Left lobe of liver (tissue), 2 donors: Measurements from ENCODE around the gene SH3PXD2A. TPM values are rescaled to one million over a fixed set of nuclear protein-coding genes. Genes with fewer than 3 reads are reported as not detected.
A peak's percentile ranks its signal among the peaks of the same experiment; 100 is the strongest.

Source experiments
- ATAC-seq: fragments of 200-7000 bp; cut with Tn5 transposase; one replicate; pipeline ENCODE4 v1.9.1; 2020; ENCODE audit warnings: mild to moderate bottlenecking, moderate library complexity
- DNase-seq: peaks from one replicate; pipeline ENCODE4 v3.0.0-alpha.2; 2020; ENCODE audit warnings: low spot score
- total RNA-seq: library from RNA; stranded (reverse); gene quantifications from one replicate; pipeline ENCODE4 v1.2.1, GENCODE V29; 2021
- donor health status: DM: no; HTN: no; CAD: no; lungs with moderate emphysema.
- donor health status: DM: no; HTN: yes; CAD: no.

Gene SH3PXD2A
- total RNA-seq, 1 donor from 2014 or later, result 43.5 TPM

DNA sequence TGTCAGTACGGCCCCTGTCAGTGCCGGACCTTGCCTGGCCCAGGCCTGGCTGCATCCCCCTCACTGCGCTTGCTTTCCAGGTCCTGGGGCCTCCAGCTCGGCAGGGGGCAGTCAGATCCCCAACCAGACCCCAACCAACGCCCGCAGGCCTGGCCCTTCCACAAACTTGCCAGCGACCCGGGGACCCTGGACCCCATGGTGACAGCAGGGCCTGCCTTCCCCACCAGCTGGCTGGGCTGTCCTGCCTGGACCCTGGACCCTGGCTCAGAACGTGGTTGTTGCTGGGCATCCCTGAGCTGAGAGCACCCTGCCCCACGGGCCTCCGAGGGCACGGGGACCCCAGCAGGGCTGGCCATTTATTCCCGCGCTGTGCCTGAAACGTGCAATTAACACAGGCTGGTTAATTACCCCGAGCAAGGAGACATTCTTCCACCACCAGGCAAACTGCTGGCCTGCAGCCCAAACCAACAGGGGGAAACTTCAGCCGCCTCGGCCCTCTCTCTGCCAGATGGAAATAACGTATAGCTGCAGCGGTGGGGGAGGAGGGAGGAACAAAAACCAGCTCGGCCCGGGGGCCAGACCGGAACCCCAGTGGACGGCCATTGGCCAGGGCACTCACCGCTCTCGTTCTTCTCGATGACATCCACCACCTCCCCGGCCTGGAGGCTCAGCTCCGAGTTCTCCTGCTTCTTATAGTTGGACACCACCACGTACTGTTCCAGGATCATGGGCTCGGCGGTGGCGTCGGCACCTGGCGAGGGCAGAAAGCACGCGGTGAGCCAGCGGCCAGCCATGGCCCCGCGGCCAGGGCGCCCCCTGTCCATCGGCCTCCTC lies 194.8 kb downstream of the SH3PXD2A start:
- DNase-seq, result peak; percentile 72
- peak; percentile 30 for ATAC-seq

DNA sequence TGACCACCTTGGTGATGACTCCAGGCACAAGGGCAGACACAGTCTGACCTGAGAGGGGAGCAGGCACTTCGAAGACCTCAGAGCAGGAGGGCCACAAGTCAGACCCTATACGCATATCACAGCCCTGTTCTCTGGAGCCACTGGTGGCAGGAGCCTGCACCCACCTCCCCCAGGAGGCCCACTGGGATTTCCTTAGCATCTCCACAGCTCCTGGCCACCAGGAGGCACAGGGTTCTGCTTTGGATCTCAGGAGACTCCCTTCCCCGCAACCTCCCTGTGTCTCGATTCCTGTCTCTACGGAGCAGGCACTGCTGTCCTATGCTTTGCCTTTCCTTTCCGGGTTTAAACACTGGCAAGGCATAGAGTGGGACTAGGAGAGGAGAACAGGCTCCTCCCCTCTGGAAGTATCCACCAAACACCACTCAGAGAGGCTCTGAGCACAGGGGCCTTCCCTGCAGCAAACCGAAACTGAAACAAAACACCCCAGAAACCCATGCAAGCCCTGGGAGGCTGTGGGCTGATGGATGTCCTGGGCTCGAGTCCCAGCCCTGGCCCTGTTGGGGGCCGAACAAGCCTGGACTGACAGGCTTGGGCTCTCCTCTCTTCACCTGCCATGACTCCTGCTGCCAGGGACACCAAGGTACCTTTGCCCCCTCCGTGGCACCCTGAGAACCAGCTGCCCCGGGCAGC lies 195.6 kb downstream of the SH3PXD2A start:
- peak; percentile 66 for ATAC-seq
- peak; percentile 87 for DNase-seq

DNA sequence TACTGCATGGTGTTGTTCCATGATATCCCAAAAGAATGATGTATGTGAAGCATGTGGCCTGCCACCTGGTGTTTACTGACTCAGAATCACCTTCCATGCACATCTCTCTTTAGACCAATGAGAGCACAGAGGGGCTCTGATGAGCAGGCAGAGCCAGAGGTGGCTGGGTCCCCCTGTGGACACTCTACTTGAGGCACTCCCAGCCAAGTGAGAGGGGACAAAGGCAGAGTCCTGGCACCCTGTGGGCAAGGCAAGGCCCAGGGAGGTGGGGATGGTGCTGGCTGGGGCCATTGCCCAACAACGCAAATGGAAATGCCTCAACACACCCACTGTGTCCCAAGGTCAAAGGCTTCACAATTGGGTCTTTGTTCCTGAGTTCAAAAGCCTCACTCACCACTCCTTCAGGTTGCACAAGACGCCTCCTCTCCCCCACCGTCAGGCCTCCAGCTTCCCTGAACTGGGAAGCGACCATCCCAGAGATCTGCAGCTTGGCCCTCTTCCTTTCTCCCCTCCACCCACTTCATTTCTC lies 197.3 kb downstream of the SH3PXD2A start:
- ATAC-seq (no peak), DNase-seq (no peak)

DNA sequence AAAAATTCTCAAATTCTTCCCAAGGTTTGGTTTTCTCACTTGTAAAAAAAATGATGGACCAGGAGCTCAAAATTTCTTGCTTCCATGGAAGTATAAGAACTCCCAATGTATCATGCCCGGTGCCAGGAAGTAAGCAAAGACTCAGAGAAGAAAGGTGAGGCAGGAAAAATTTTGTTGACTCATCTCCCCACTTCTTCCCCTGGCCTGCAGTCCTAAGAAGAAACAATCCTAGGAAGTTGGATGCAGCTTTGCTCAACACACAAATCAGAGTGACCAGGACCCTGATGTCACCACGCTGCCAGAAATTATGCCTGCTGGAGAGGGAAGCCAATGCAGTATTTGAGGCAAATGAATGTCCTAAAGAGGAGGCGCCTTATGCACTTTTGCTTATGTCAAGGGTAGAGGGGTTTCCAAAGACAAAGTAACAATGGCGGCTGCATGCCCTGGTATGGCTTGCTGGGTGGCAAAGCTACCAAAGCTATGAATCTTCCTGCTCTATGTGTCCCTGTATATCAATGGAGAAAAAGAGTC lies 198.2 kb downstream of the SH3PXD2A start:
- no peak for DNase-seq
- no peak for ATAC-seq

DNA sequence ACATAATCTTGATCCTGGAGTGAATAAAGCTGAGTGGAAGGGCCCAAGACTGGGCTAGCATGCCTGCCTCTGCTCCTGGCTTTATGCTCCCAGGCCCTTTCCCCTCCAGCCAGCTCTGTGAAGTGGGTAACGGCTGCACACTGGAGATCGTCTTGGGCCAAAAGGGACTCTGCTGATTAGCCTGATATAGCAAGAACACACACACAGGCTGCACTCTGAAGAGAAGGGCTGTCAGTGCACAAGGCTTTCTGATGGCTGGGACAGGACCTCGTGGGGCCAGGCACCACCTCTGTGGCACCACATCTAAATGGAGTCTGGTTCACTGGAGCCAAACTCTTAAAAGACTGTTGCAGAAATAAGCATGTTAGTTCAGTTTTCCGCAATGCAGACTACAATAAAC lies 200.5 kb downstream of the SH3PXD2A start:
- ATAC-seq (no peak), DNase-seq (no peak)

DNA sequence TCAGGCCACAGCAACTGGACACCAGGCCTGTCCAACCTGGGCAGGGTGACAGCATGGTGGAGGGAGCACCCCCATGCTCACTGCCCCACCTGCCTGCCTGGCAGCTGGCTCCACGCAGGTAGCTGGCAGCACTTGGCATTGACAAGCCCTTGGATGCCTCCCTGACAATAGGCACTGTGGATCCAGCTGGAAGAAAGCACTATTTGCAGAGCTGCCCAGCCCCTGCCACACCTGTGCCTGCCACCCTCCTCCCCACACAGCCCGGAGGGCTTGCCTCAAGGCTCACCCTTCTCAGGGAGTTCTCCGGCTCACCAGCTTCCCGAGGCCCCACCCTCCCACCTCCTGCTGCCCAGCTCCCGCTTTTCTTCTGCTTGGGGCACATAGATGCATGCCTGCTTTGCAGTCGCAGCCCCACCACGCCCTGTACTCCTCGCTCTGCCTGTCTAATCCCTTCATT lies 201.8 kb downstream of the SH3PXD2A start:
- DNase-seq (no peak), ATAC-seq (peak; percentile 8)

DNA sequence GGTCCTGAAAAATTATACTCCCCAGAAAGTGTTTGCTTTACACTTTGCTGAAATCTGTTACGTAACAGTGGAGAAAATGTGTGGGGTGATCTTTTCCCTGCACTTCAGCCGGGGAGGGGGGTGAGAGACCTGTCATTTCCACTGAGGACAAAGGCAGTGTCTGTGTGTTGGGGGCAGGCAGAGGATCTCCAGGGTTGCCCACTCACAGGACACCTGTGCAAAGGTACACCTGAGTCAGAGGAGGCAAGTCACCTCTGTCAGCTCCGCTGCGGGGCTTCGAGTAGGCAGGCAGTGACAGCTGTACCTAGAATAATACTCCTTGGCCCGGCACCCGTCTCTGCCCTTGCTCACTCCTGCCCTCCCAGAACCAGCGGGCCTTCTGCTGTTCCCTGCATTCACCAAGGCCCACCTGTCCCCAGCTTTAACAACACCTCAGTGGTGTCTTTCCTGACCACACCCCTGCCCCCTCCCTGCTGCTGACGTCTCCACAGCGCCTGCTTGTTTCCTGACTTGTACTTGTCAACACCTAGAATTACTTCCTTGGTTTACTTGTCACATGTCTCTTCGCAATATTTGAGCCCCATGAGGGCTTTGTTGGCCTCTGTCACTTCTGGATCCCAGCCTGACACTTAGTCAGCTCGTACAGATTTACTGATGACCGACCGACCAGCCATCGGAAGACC lies 202.6 kb downstream of the SH3PXD2A start:
- peak; percentile 9 for ATAC-seq

DNA sequence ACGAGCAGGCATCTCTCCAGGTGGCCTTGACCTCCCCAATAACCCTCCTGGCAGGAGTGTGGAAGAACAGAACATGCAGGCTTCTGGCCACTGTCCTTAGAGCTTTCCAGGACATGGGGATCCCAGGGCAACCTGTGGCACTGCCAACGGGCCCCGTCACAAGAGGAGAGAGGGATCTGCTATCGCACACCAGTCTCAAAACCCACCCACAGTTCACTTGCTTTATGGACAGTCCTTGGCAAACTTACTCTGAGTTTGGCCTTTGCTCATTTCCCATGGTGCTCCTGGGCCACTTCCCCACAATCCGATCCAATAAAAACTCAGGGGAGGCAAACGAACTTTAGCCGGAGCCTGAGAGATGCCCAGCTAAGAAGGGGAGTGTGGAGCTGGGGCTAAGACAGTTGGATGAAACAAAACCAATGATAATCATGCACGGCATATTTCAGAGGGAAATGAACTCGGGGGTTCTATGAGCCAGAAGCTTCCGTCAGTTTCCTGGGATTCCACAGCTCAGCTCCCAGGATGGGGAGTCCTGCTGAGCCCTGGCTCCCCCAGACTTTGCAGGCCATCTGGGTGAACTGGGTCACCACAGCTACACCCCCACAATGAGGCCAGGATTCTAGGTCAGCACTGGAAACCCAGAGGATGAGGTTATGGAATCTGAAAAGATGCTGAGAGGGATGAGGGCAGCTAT lies 203.4 kb downstream of the SH3PXD2A start:
- DNase-seq (peak; percentile 93), ATAC-seq (peak; percentile 63)

More for the DNA sequence above, 202.6 kb downstream of the SH3PXD2A start:
- DNase-seq, result no peak

DNA sequence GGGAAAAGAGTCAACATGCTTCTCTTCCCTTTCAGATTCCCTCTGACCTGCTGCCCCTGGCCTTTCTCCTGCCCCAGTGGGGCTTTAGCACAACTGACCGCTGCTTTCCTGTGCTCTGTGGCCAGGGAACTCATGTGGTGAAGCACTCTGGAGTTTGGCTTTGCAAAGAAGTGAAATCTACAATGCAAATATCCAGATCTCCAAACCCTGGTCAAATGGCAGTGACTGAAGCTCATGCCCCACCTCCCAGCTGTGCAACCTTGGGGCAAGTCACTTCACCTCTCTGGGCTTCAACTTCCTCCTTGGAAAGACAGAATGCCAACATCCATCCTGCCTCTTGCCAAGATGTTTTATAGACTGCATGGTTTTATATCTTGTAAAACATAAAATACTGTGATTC lies 204.0 kb downstream of the SH3PXD2A start:
- DNase-seq (no peak), ATAC-seq (peak; percentile 0)

DNA sequence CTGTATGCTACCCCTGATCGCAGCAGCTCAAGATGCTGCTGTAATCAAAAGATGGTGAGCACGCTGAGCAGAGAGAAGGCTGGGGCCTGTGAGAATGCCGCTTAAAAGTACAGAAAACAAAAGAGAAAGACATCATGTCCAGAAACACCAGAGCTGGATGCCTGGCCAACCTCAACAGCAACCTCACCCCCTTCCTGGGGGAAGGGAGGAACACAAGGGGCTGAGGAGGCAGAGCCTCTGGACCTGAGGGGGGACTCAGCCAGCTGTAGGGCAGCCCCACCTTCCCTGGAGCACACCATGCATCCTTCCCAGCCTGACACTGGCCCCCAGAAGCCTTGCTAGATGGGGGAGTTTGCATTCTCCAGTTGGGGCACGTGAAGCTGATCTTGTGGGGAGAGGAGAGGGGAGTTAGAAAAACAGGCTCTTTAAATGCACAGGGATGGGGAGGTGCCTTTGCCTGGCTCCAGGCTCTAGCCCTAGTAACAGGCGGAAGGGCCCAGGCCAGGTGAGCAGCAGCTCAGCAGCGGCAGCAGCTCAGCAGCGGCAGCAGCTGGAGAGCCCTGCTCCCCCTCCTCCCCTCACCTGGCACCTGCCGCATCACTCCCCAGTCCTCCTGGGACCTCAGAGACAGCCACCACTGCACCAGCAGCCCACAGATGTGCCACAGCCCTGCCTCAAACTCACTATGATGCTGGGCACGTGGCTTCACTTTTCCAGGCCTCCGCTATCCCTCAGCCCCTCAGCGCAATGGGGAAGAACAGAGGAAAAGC lies 205.5 kb downstream of the SH3PXD2A start:
- no peak for ATAC-seq
- no peak for DNase-seq

DNA sequence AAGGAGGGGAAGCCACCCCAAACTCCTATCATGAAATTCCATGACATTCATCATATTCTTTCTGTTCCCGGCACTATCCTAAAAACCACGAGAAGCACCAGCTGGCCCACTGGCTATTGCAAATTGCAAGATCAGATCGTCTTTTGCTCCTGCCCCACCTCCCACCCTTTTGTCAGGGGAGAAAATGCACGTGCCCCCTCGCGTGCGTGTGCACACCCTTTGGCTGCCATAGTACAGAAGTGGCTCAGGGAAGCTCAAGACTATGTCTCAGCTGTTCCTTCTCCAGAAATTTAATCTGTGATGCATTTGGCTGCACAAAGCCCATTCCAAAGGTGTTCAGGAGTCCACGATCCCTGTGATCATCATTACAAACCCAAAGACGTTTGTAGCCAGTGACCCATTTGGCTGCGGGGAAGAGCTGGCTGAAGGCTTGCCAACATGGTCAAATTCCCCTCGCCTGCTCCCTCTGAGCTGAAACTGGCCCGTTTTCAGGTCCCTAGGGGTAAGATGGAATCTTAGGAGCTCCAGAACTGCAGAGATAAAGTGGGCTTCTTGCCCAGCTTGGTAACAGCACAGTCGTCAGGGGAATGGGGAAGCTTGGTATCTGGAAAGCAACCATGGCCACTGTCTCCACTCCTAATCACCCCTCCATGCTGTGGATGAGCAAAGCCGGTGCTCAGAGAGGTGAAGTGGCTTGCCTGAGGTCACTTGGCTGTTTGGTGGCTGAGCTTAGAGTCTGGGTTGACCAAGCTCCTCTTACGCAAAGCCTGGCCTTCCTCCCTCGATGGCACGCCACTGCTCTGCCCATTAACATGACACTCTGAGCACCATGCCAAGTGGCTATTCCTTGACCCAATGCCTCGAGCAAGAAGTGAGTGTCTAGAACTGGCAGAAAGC lies 206.5 kb downstream of the SH3PXD2A start:
- peak; percentile 56 for ATAC-seq
- peak; percentile 95 for DNase-seq

DNA sequence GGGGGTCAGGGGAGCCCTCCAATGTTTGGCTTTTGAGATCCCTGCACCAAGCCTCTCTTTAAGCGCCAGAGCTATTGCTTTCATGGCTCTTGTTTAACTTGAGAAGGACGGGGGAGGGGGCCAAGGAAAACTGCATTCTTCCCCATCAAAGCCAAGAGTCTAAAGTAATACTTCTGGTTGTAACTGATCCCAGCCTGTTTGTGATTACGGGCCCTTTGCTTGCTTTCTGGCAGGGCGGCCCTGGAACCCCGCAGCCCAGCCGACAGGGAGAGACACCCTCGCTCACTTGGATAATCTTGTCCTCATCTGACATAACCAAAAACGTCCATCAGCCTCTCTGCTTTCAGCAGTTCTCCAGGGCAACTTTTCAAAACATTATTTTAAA lies 207.1 kb downstream of the SH3PXD2A start:
- ATAC-seq, result no peak
- no peak for DNase-seq

DNA sequence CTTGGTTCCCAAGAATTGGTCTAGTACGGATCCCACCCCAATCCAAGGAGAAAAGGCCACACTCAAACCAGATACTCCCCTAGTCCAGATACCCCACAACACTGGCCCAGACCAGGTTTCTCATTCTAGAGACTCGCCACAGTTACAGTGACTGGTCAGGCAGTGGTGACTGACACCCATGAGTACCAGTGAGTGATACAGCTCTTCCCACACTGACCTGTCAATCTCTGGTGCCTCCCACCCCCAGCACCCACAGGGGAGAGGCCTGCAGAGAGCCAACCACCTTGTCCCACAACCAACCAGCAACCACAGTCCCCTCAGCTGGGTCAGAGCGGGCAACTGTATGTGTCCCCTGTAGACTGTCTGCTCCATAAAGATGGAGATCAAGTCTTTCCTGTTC lies 209.1 kb downstream of the SH3PXD2A start:
- DNase-seq, result no peak
- no peak for ATAC-seq

DNA sequence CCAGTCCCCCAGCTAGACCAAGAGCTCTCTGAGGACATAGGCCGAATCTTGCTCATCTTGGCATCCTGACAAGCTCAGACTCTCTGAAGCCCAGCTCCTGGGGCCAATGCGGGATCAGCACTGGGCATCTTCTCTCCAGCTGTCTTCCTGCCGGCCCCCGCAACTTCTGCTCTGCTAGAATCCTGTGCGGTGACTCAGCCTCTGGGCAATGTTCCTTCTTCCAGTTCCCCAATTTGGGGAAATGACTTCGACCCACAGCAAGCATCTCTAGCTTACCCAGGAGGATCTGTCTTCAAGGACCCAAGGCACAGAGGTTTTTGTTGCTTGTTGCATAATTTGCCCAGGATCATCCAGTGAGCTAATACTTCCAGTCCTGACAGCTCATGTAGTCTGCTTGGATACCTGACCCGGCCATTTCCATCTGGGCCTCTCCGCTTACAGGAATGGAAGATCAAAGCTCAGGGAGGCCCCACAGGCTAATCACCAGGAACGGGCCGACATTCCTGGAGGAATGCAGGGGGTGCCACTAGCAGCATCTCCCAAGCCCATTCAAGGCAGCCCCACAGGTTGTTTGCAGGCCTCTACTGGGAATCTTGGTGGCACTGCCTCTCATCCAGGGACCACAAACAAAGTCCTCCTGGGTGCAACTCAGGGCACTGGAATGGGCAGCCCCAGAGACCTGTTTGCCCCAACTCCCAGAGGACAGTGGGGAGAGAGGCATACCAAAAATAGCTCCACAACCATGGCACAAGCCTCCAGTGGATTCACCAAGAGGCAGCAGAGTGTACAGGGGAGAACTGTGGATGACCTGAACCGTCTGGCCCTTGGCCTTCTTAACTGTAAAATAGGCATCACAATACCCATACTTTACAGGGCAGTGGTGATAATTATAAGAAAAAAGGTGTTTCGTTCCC lies 210.0 kb downstream of the SH3PXD2A start:
- ATAC-seq (no peak), DNase-seq (no peak)

DNA sequence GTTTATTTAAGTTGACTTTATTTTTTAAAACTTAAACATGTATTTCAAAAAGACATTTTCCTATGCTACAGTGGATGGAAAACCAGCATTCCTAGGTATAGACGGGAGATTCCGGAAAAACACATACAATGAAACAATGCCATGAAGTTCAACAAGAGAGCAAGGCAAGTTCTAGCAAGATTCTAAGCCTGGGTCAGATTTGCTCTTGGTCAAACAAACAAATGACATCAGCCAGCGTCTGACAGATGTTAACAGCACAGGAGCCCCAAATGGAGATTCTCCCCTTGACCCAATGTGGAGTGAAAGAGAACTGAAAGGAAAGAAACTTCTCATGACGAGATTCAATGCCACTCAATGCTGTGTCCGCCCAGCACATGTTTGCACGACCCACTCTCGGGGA lies 212.0 kb downstream of the SH3PXD2A start:
- ATAC-seq, result no peak

DNA sequence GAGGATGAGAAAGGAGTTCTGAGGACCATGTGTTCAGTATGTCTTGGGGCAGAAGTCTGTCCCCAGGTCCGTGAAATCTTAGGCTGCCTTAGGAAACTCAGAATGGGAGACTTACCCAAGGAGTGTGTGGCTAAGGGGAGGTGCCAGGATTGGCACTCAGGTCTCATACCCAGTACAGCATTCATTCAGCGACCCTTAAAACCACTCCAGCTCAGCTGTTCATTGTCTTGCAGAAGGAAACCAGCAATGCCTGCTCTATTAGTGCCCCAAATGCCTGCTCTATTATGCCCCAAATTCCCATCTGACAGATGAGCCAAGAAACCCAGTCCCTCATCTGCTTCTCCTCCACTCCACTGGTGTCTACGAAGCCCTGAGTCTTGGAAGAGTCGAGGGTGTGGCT lies 214.1 kb downstream of the SH3PXD2A start:
- no peak for ATAC-seq

More for the DNA sequence above, 212.0 kb downstream of the SH3PXD2A start:
- no peak for DNase-seq

DNA sequence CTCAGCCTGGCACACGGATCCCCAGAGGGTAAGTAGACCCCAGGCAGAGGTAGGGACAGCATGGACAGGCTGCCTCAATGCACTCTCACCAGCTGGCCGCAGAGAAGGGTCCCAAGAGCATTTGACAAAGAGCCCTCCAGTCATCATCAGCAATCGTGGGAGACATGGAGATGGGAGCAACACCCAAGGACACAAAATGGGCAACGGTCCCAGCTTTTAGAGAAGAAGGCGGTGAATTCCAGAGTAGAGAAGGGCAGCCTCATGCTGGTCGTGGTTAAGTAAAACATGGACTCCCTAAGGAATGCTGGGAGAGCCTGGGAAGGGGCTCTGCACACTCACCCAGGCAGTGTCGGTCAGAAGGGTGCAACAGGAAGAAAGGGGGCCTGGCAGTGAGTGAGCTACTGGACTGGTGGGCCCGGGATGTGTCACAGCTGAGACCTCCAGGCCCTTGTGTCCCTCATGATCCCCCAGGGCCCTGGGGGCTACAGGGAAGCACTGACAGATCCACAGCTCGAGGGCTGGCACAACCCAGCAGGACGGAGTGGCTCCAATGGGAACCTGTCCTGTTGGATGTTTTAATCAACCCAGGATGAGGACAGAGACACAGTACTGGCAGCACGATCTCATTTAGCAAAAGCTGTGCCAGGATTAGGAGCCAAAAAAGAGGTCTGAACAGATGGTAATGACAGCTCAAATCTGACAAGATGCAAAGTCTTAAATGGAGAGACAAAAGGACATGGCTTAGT lies 214.8 kb downstream of the SH3PXD2A start:
- ATAC-seq (peak; percentile 24), DNase-seq (no peak)

More for the DNA sequence above, 214.1 kb downstream of the SH3PXD2A start:
- DNase-seq, result no peak
